GM18505 (cell line): ENCODE data around the gene MAGI2.
"Not testable (repeated sequence)": the region's sequence is repeated elsewhere in the genome, so short reads cannot be mapped to it uniquely, and the experiment has no call there.

ENCODE experiments used
- ATAC-seq: cut with Tn5 transposase; IDR thresholded peaks from one replicate; pipeline ENCODE4 v1.9.1; 2021; ENCODE audit not compliant: unreplicated experiment
- POLR2A ChIP-seq: IDR thresholded peaks from 4 replicates; pipeline ENCODE4 v1.6.1; 2011; ENCODE audit warnings: borderline replicate concordance; ENCODE audit not compliant: insufficient read depth, insufficient read length; ENCODE audit errors: extremely low read depth

MAGI2 gene

DNA sequence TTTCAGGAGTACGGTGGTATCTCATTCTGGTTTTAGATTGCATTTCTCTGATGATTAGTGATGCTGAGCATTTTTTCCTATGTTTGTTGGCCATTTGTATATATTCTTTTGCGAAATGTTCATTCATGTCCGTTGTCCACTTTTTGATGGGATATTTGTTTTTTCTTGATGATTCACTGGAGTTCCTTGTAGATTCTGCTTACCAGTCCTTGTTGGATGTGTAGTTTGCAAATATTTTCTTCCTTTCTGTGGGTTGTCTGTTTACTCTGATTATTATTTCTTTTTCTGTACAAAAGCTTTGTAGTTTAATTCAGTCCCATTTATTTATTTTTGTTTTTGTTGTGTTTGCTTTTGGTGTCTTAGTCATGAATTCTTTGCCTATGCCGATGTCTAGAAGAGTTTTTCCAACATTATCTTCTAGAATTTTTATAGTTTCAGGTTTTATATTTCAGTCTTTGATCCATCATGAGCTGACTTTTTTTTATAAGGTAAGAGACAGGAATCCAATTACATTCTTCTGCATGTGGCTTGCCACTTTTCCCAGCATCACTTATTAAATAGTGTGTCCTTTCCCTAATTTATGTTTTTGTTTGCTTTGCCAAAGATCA is 320.5 kb downstream of the MAGI2 start:
- no peak for TF ChIP-seq POLR2A
- no peak for ATAC-seq

DNA sequence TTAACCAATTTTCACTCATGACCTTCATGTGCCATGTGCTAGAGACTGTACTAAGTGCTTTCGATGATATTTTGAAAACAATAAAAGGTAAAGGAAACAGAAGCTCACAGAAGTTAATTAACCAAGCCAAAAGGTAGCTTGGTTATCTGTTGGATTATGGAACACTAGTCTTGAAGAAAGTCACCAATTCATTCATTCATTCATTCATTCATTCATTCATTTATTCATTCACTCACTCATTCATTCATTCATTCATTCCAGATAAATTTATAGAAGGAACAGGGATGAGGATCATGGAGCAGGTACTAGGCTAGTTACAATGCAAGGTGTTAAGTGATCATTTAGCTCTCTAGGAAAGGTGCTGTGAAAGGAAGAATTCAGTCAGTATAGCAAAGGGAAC is 322.8 kb downstream of the MAGI2 start:
- TF ChIP-seq POLR2A: no peak
- ATAC-seq: no peak

DNA sequence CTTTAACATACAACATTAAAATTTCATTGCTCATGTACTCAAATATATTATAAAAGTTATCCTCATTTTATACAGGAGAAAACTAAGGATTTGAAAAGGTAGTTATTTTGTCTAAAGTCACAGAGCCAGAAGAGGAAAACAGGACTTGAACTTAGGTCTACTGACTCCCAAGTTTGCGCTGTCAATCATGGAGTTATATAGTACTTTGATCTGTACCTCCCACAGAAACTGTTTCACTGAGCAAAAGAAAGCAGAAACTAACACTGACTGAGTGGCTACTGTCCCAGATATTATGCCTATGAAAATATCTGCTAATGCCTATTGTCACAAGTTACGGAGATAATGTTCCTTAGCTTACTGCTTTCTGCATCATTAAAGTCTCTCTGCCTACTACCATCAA is 329.1 kb downstream of the MAGI2 start:
- TF ChIP-seq POLR2A: no peak

DNA sequence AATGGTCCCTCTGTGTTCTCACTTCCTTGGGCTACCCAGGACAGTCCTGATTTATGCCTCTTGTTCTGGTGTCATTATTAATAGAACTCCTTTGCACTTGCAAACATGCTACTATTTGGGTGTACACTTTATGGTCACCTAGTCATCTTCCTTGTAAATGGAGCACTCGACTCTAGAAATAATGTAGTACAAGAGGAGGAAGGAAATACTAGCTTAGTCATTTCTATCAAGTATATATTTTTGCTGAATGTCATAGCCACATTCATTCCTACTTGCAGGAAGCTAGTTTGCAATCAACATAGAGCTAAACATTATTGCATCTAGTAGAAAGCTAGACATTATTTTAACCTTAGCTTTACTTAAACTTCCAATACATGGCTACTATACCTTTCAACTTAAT is 335.3 kb downstream of the MAGI2 start:
- no peak for TF ChIP-seq POLR2A
- no peak for ATAC-seq

More for the DNA sequence above, 329.1 kb downstream of the MAGI2 start:
- no peak for ATAC-seq

DNA sequence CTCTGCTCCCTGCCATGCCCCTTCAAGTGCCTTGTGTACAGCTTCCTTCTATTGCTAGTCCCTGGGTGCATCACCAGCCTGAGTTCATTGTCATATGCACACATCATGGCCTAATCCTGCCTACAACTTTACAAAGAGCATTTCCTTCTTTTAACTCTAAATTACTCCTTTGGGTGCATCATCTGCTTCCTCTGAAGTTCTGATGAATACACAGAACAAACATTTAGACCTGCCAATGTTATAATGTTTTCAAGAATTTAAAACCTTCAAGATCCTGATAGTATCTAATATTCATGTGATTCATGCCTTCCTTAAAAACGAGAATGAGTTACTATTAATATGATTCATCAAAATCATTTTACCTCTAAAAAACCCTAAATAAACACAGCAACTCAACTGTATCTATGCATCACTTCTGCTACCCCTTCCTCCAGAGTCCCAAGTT is 357.1 kb downstream of the MAGI2 start:
- ATAC-seq: no peak
- no peak for TF ChIP-seq POLR2A

DNA sequence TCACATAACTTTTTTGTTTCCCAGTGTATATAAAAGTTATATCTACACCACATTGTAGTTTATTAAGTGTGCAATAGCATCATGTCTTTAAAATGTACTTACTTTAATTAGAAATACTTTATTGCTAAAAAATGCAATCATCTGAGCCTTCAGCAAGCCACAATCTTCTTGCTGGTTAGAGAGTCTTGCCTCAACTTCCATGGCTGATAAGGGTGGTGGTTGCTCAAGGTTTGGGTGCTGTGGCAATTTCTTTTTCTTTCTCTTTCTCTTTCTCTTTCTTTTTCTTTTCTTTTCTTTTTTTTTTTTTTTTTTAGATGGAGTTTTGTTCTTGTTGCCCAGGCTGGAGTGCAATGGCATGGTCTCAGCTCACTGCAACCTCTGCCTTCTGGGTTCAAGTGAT is 360.0 kb downstream of the MAGI2 start:
- TF ChIP-seq POLR2A: no peak

DNA sequence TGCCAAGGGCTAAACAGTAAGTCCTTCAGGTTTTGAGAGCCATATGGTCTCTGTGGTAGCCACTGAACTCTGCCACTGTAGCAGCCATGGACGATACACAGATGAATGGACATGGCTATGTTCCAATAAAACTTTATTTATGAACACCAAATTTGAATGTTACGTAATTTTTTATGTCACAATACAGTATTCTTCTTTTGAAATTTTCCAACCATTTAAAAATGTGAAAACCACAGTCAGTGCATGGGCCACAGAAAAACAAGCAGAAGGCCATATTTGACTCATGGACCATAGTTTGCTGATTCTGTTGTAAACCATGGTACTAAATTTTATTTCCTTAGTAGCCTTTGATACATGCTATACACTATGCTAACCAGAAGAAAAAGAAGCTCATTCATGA is 361.8 kb downstream of the MAGI2 start:
- no peak for TF ChIP-seq POLR2A
- no peak for ATAC-seq

More for the DNA sequence above, 360.0 kb downstream of the MAGI2 start:
- no peak for ATAC-seq

DNA sequence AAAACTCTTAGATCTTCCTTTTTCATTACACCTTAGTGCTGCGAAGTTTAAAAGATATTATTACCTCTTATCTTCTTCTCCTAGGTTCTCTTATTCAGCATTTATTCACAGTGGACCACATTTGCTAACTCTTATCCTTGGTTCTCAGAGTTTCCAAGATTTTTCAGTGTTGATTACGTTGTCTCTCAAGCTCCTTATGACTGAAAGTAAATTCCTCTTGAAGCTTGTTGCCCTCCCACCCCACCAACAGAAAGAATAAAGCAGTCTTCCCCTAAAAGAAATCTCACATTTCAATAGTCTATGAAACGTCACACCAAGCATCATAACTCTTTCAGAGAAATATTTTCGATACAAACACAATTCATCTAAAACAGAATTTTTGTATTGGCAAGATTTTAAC is 362.5 kb downstream of the MAGI2 start:
- no peak for ATAC-seq
- TF ChIP-seq POLR2A: no peak

DNA sequence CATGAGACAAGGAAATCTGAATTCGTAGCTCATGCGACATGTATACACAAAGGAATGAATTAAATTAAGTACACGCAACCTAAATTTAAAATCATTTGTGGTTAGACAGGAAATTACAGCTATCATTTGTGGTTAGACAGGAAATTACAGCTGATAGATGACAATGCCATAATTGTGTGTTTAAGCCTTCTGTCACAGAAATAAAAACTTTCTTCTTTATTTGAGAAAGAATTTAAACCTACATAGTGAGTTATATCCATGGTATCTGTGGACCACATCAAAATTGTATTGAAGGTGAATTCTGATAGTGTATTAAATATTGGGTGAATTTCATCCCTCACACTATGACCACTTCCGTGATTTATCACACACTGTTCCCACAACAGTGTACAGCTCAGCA is 362.9 kb downstream of the MAGI2 start:
- TF ChIP-seq POLR2A: no peak
- ATAC-seq: no peak

DNA sequence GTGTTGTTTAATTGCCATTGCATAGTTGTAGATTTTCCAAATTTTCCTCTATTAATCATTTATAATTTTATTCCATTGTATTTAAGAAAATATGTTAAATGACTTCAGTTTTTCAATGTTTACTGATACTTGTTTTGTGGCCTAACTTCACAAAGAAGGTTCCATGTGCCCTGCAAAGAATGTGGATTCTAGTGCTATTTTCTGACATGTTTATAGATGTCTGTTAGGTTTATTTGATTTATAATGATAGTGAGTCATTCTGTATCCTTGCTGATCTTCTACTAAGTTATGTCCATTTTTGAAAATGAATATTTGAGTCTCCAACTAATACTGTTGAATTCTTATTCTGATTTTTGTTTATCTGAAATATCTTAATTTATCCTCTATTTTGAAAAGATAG is 369.0 kb downstream of the MAGI2 start:
- TF ChIP-seq POLR2A: no peak
- ATAC-seq: no peak

DNA sequence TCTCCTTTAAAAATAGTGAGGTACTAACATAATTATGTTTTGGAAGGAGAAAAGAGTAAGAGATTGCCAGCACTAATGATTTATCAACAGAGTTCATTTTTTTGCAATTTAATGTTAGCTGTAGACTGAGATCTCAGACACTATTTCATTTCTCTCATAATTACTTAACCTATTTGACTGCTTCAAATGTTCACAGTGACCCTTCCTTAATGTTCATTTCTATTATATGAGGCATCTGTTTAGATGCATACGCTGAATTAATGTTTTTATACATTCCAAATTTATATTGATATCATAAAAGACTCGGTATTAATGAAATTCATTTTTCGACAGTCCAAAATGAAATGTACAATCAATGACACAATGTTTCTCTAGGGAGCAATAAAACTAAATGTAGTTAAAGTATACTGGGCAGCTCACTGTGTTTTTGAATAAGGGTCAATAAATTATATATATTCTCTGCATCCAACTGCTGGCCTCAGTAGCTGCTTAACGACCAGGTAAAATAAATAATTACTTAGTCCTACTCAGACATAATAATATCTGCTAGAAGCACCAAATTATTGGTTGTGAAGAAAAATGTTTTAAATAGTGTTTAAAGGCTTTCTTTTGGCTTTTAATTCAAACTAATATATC is 373.4 kb downstream of the MAGI2 start:
- no peak for ATAC-seq
- no peak for TF ChIP-seq POLR2A

DNA sequence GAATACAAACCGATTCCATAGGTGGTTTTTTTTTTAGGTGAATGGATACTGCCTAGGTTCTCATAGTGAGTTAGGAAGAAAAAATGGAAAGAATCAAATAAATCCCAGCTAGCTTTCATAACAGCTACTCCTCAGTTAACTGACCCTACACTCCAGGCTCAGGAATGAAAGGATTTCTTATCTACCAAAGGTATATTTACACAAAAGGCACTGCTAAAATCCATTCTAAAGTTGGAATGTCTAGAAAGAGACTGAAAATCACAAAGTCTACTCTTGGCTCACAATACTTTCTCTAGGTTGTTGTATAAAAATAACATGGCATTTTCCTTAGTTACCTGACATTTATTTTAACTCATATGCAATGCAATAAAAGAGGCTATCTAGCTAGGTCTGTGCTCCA is 375.2 kb downstream of the MAGI2 start:
- no peak for ATAC-seq
- TF ChIP-seq POLR2A: no peak

DNA sequence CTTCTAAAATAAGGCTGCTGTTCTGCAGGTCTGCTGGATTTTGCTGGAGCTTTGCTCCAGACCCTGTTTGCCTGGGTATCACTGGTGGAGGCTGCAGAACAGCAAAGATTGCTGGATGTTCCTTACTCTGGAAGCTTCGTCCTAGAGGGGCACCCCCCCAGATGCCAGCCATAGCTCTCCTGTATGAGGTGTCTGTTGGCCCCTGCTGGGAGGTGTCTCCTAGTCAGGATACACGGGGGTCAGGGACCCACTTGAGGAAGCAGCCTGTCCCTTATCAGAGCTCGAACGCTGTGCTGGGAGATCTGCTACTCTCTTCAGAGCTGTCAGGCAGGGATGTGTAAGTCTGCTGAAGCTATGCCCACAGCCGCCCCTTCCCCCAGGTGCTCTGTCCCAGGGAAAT is 382.3 kb downstream of the MAGI2 start:
- not testable (repeated sequence) for ATAC-seq

DNA sequence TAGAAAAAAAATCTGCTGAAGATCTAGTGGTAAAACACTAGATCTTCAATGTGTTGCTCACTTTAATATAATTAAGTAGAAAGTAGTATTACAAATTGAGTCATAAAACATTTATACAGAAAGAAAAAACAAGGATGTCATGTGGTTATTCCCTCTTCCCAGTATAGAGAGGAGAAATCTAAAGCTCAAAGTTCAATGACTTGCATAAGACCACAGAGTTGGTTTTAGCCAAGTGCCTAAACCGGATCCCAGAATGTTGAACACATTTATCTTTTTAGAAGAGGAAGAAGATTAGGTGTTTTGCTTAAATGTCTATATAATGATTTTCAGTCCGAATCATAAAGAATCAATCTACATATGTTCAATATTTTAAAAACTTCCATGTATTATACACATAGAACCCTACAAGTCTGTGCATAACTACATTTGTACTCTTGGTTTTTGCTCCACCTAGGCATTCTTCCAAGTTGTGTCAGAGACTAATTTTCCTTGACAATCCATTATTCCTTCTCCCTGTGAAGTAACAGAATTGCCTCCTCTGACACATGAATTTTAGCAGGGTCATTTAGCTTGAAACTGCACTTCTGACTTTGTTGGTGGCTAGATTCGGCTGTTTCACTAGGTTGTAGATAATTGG is 389.2 kb downstream of the MAGI2 start:
- no peak for TF ChIP-seq POLR2A
- ATAC-seq: no peak

DNA sequence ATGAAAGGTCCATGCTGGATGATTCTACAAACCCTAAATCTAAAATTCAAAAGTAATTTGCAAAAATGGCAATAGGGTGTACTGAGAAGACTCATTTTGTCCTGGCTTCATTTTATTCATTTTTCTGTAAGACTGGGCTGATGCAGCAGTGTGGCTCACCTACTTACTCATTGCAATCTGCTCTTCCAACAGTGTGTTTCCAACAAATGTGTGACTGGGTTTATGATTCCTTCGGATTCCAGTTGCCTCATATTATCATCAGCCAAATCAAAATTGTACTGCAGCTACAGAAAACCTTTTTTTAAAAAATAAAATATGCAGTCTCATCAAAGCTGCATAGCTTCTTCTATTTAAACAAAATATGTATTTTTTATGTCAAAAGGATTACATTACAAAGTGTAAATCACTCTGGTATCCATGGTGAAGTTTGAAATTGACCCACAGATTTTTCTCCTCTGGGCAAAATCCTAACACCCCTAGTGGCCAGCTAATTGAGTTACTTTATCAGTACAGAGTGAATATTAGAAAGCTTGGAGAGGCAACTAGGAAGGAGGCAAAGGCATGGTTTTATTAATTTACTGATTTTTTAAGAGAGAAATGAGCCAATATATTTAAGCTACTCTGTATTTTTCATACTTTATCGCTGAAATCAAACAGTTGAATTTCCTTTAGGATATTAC is 390.3 kb downstream of the MAGI2 start:
- ATAC-seq: no peak
- TF ChIP-seq POLR2A: no peak

DNA sequence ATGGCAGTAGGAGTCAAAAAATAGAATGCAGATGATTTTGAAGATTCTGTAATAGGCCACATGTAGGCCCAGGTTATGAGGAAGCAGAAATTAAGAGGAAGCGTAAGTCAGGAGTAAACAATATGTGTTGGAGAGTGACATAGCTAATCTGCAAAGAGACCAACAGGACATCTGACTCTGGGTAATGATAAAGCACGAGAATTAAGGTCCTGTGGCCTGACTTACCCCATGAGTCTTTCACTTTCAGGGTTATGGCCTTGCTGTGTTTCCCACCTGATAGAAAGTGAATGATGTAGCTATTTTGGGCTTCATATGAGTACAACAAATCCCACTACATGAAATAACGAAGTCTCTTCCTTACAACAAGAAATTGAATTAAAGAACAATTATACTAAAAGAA is 393.0 kb downstream of the MAGI2 start:
- no peak for ATAC-seq
- TF ChIP-seq POLR2A: no peak
